Erythroblast (primary cell): ENCODE results near the gene MAML2.

Experiments used
- GATA1 ChIP-seq: IDR thresholded peaks from 2 replicates; pipeline ENCODE4 v1.6.1; 2011; ENCODE audit warnings: low read depth, mild to moderate bottlenecking, control low read depth, low read length, moderate library complexity
- POLR2A ChIP-seq: IDR thresholded peaks from 2 replicates; pipeline ENCODE4 v1.6.1; 2011; ENCODE audit warnings: mild to moderate bottlenecking, low read length

- TF ChIP-seq POLR2A (no peak), GATA1 (no peak)
Measured at GRCh38 chr11:96002754-96003290, 340.2 kb downstream of the MAML2 start.
